T-helper 22 cell (primary cell): ENCODE measurements around the gene UROS.

Experiments
- DNase-seq: peaks from one replicate; pipeline ENCODE4 v3.0.0-alpha.2; 2020; ENCODE audit warnings: low read depth

Gene UROS

GRCh38 chr10:125762692-125763648 is 60.1 kb downstream of the UROS start:
- DNase-seq, result no peak

GRCh38 chr10:125761961-125762360 is 61.1 kb downstream of the UROS start:
- no peak for DNase-seq

- no peak for DNase-seq
Measured at GRCh38 chr10:125757742-125758141, 65.3 kb downstream of the UROS start.

- DNase-seq, result no peak
Measured at GRCh38 chr10:125756853-125757487, 66.1 kb downstream of the UROS start.

- no peak for DNase-seq
Measured at GRCh38 chr10:125756196-125756595, 66.9 kb downstream of the UROS start.

GRCh38 chr10:125747417-125747816 is 75.6 kb downstream of the UROS start:
- DNase-seq, result no peak

GRCh38 chr10:125744909-125745308 is 78.1 kb downstream of the UROS start:
- DNase-seq, result no peak

- no peak for DNase-seq
Measured at GRCh38 chr10:125742465-125742864, 80.6 kb downstream of the UROS start.

GRCh38 chr10:125739994-125740679 is 82.9 kb downstream of the UROS start:
- no peak for DNase-seq
